Ovary (tissue), 3 donors: ENCODE measurements around the gene LARGE2.

Experiments
- EP300 ChIP-seq: sonication (generic); formaldehyde crosslinking; IDR thresholded peaks from one replicate; pipeline ENCODE4 v1.6.1; 2017; ENCODE audit warnings: antibody characterized with exemption
- POLR2A ChIP-seq: fragments of 450-650 bp; IDR thresholded peaks from one replicate; pipeline ENCODE4 v1.6.1; 2017; ENCODE audit warnings: antibody characterized with exemption, mild to moderate bottlenecking, moderate library complexity
- TF ChIP-seq, protein P1 (sequence below), 3 donors: fragments of 450-650 bp in 2 of 3; fragments of 200-600 bp in 1 of 3; IDR thresholded peaks; one replicate each; pipeline versions ENCODE4 v1.5.1 to v1.8.0; 2016 to 2022; ENCODE audit warnings: antibody characterized with exemption in 3 of 3, mild to moderate bottlenecking in 1 of 3
- donor health status: DM: no; HTN: no; CAD: no.

DNA sequence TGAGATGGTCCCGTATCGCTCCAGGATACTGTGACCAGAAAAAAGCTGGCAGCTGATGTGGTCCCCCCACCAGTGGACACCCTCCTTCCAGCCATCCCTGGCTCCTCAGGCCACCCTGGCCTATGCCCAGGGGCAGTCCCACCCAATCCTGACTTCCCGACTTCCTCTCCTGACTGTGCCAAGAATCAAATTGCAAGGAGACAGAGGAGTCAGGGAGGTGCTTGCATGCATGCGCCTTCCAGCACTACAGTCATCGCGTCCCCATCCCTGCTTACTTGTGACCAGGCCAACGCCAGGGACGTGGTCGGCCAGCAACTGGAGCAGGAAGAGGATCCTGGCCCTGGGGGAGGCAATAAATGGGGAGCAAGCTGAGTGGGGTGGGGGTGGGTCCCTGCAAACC lies 11.8 kb upstream of the LARGE2 start:
- TF ChIP-seq, protein P1, sequence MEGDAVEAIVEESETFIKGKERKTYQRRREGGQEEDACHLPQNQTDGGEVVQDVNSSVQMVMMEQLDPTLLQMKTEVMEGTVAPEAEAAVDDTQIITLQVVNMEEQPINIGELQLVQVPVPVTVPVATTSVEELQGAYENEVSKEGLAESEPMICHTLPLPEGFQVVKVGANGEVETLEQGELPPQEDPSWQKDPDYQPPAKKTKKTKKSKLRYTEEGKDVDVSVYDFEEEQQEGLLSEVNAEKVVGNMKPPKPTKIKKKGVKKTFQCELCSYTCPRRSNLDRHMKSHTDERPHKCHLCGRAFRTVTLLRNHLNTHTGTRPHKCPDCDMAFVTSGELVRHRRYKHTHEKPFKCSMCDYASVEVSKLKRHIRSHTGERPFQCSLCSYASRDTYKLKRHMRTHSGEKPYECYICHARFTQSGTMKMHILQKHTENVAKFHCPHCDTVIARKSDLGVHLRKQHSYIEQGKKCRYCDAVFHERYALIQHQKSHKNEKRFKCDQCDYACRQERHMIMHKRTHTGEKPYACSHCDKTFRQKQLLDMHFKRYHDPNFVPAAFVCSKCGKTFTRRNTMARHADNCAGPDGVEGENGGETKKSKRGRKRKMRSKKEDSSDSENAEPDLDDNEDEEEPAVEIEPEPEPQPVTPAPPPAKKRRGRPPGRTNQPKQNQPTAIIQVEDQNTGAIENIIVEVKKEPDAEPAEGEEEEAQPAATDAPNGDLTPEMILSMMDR (IDR thresholded peaks at IDR 0.05) = no peak
- no peak for TF ChIP-seq POLR2A
- no peak for TF ChIP-seq EP300
